Epithelial cell of prostate (primary cell): Measurements from ENCODE around the gene TBL1X.
A peak's percentile ranks its signal among the peaks of the same experiment; 100 is the strongest.
"Not testable (repeated sequence)": the region's sequence is repeated elsewhere in the genome, so short reads cannot be mapped to it uniquely, and the experiment has no call there.

Source experiments
- DNase-seq: peaks from one replicate; pipeline ENCODE4 v3.0.0-alpha.2; 2011; ENCODE audit warnings: low read depth, low spot score
- H3K27ac ChIP-seq: fragments of 450-650 bp; 2 replicates; pipeline ENCODE4 v1.5.1; 2017; ENCODE audit warnings: mild to moderate bottlenecking

The TBL1X gene

GRCh38 chrX:9530848-9531274, 66.0 kb downstream of the TBL1X start:
- H3K27ac ChIP-seq: no peak overlapping the region
- DNase-seq: no peak

DNA sequence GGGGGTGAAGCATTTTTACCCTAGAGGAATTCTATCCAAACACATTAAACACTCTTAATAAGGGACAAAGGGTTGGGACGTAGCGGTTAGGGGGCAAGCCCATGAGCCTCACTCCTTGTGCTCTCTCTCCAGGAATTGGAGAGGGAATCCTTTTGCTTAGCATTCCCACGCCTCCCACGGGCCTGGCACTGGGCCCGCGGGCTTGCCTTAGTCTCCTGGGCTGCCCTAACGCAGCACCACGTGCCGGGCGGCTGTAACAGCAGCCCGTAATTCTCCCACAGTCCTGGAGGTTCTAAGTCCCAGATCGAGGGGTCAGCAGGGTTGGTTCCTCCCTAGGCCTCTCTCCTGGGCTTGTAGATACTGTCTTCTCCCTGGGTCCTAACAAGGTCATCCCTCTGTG, 67.5 kb downstream of the TBL1X start:
- no peak for DNase-seq

DNA sequence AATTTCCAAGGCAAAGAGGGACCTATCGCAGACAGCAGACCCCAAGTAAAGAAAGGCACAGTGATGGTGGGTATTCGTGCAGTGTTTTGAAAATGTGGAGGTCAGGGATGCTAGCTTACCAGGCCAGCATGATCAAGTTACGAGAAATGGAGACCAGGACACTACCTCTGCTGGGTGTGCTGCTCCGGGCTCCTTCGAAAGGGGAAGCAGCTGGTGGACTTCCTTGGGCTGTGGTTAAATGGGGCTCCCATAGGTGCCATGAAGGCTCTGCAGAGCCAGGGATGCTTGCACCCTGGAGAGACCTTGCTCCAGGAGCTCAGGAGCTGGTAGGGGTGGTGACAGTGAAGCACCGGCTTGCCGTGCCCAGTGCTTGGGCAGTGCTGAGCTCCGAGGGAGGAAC, 68.8 kb downstream of the TBL1X start:
- H3K27ac ChIP-seq: no peak overlapping the region
- no peak for DNase-seq

More for the DNA sequence above, 67.5 kb downstream of the TBL1X start:
- no peak overlapping the region for H3K27ac ChIP-seq

- H3K27ac ChIP-seq: no peak overlapping the region
- no peak for DNase-seq
Observed at GRCh38 chrX:9534686-9535085, 69.8 kb downstream of the TBL1X start.

DNA sequence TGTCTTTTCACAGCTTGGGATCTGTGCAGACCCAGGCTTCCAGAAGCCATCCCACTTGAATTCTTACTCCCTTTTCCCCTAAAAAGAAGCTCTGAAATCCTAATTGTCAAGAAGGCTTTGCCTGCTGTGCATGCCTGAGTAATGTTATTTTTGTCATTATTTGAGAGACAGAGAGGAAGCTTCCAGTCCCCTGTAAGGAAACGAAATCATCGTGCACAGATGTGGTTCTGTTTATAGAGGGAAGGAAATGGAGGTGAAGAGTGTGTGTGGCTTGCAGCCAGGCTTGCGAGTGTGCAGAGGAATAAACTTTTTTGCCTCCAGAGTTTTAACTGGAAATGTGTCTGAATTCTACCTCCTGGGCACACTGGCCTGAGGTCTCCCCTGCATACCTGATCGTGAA, 70.2 kb downstream of the TBL1X start:
- no peak overlapping the region for H3K27ac ChIP-seq
- DNase-seq: no peak

DNA sequence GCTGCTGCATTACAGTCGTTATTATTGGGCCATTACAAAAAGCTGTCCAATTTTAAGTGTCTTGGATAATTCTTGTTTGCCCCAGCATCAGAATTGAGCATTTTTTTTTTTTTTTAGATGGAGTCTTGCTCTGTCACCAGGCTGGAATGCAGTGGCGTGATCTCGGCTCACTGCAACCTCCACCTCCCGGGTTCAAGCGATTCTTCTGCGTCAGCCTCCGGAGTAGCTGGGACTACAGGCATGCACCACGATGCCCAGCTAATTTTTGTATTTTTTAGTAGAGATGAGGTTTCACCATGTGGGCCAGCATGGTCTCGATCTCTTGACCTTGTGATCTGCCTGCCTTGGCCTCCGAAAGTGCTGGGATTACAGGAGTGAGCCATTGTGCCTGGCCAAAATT, 71.3 kb downstream of the TBL1X start:
- H3K27ac ChIP-seq, DNase-seq: not testable (repeated sequence)

GRCh38 chrX:9537781-9538180, 72.9 kb downstream of the TBL1X start:
- H3K27ac ChIP-seq: no peak overlapping the region

GRCh38 chrX:9538544-9539045, 73.7 kb downstream of the TBL1X start:
- H3K27ac ChIP-seq: no peak overlapping the region
- DNase-seq: no peak

More at GRCh38 chrX:9537781-9538180, 72.9 kb downstream of the TBL1X start:
- no peak for DNase-seq

DNA sequence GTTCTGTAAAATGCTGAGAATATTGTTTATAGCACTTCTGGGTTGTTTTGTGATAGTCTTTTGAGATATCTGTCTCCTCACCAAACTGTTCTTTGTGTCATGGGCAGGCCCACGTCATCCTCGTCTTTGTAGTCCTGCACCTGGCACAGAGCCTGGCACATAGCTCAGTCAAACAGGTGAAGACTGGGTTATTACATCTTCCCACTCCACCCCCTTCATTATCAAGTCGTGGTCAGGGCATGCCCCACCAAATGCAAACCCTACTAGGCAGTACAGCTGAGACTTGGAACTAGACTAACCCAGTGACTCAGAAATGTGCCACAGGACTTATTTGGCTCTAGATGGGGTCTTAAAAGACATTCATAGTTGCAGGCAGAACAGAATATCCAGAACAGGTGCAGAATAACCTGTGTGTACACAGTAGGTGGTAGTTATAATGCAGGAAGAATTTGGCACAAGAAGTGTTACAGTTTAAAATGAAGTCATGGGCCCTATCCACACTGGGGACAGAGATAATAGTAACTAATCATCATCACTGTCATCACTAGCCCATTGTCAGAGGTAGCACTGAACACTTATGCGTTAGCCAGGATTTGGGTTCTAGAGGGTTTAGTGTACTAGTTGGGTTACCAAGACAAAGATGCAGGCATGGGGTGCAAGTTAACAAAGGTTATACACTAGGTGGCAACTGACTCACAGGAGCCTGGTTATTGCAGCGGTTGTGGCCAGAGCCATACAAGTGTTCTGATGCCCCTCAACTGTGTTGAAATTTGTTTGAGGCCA, 74.9 kb downstream of the TBL1X start:
- H3K27ac ChIP-seq: no peak overlapping the region
- DNase-seq: no peak

DNA sequence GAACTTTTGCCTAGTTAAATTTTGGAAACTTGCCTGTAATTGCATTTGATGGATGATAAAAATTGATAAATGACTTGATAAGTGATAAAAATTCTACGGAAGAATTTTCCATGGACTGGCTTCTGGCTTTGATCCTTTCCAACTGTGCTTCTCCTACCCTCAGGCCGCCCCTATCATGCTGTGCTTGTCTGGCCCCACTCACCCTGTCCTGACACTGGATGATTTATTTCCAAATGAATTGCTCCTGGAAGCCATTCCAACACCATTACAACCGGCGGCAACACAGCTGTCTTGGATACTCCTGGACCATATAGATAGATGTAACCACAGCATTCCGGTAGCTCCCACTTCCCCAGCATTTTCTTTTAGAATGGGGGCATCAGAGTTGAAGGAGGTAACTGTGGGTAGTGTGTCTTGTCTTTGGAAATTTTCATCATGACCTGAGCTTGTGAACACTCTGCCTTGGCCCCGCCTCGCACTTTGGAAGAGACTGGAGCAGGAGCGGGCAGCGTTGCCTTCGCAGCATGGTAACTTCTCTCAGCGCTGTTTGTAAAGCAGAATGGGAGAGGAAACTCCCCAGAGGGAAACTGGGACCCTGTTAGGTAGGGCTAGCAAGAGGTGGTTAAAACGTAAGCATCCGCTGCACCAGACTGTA, 77.4 kb downstream of the TBL1X start:
- DNase-seq: no peak

DNA sequence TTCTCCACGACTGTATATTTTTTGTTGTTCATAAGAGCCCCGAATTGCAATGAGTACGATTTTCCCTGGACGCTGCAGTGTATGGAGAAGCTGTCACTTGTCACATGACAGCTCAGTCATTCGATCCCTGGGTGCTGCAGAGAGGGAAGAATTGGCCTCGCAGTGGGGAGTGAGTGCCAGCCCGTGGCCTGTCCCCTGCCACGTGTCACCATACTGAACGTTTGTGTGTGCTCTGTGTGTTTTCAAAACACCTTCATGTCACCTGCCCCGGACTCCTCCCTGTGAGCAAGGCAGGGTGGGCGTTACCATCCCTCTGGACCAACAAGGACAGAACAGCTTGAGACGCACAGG, 77.9 kb downstream of the TBL1X start:
- no peak overlapping the region for H3K27ac ChIP-seq
- DNase-seq: no peak

More for the DNA sequence above, 77.4 kb downstream of the TBL1X start:
- no peak overlapping the region for H3K27ac ChIP-seq

GRCh38 chrX:9555354-9555753, 90.5 kb downstream of the TBL1X start:
- H3K27ac ChIP-seq: no peak overlapping the region
- no peak for DNase-seq

DNA sequence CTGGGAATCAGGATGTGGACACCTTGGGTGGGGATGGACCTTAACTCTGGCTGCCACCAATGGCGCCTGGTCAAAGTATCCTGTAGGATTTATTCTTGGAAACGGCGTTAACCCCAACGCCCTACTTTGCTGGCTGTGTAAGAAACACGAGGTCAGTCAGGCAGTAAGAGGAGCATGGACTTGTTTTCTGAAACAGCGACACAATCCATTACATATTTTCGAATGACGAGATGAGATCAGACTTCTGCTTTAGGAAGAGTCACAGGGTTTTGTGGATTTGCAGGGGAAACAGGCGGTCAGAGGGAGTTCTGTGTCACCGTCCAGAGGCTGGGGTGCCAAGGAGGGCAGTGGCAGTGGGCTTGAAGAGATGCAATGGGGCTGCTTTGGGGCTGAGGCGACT, 92.2 kb downstream of the TBL1X start:
- H3K27ac ChIP-seq: no peak overlapping the region
- DNase-seq: no peak

- no peak overlapping the region for H3K27ac ChIP-seq
- no peak for DNase-seq
Observed at GRCh38 chrX:9557521-9557920, 92.7 kb downstream of the TBL1X start.

GRCh38 chrX:9558615-9559014, 93.8 kb downstream of the TBL1X start:
- no peak for DNase-seq
- no peak overlapping the region for H3K27ac ChIP-seq

- DNase-seq: no peak
- H3K27ac ChIP-seq: no peak overlapping the region
Observed at GRCh38 chrX:9560219-9560618, 95.4 kb downstream of the TBL1X start.

- no peak for DNase-seq
- H3K27ac ChIP-seq: no peak overlapping the region
Observed at GRCh38 chrX:9561199-9561598, 96.3 kb downstream of the TBL1X start.

GRCh38 chrX:9562851-9563250, 98.0 kb downstream of the TBL1X start:
- peak overlapping the region; percentile 17 for H3K27ac ChIP-seq
- DNase-seq: peak; percentile 12

GRCh38 chrX:9566150-9566621, 101.3 kb downstream of the TBL1X start:
- H3K27ac ChIP-seq: no peak overlapping the region
- DNase-seq: peak; percentile 27

GRCh38 chrX:9569876-9570301, 105.0 kb downstream of the TBL1X start:
- no peak for DNase-seq
- no peak overlapping the region for H3K27ac ChIP-seq

- no peak for DNase-seq
- no peak overlapping the region for H3K27ac ChIP-seq
Observed at GRCh38 chrX:9573282-9574106, 108.6 kb downstream of the TBL1X start.
